Measurements from ENCODE around the gene ZNF331.

DNA sequence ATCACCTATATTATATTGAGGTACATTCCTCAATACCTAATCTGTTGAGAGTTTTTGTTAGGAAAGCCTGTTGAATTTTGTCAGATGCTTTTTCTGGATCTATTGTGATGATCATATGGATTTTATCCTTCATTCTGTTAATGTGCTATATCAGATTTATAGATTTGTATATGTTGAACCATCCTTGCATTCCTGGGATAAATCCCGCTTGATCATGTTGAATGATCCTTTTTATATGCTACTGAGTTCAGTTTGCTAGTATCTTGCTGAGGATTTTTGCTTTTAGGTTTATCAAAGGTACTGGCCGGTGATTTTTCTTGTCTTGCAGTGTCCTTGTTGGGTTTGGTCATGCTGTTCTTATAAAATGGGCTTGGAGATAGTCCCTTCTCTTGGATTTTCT is 12.0 kb upstream of the ZNF331 start:
- TF ChIP-seq, protein P1, sequence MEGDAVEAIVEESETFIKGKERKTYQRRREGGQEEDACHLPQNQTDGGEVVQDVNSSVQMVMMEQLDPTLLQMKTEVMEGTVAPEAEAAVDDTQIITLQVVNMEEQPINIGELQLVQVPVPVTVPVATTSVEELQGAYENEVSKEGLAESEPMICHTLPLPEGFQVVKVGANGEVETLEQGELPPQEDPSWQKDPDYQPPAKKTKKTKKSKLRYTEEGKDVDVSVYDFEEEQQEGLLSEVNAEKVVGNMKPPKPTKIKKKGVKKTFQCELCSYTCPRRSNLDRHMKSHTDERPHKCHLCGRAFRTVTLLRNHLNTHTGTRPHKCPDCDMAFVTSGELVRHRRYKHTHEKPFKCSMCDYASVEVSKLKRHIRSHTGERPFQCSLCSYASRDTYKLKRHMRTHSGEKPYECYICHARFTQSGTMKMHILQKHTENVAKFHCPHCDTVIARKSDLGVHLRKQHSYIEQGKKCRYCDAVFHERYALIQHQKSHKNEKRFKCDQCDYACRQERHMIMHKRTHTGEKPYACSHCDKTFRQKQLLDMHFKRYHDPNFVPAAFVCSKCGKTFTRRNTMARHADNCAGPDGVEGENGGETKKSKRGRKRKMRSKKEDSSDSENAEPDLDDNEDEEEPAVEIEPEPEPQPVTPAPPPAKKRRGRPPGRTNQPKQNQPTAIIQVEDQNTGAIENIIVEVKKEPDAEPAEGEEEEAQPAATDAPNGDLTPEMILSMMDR (IDR thresholded peaks at IDR 0.05), result no peak
- TF ChIP-seq POLR2A (IDR thresholded peaks at IDR 0.05), result no peak
- TF ChIP-seq POLR2AphosphoS5 (IDR thresholded peaks at IDR 0.05), result no peak
